ENCODE measurements around the gene COL19A1. TPM values are rescaled to one million over a fixed set of nuclear protein-coding genes. Genes with fewer than 3 reads are reported as not detected.

The COL19A1 gene
- total and polyA plus RNA-seq, 5 experiments from 2014 or later, result 0.02 to 2.1 (median 0.95) TPM; not detected in 1

GRCh38 chr6:70060680-70061079, 194.3 kb downstream of the COL19A1 start:
- H3K27ac Mint-ChIP-seq, result no peak overlapping the region
- H3K27me3 Mint-ChIP-seq, result peaks cover 0 to 31% (median 2%) of the 10 kb centered on the region in 5 donors
- no peaks in the 10 kb centered on the region for H3K4me1 Mint-ChIP-seq
- H3K9me3 Mint-ChIP-seq, result no peaks in the 10 kb centered on the region
- no peak overlapping the region for H3K4me3 Mint-ChIP-seq
- H3K36me3 Mint-ChIP-seq, result no peaks in the 10 kb centered on the region
- DNase-seq (no peak), ATAC-seq (no peak)
- POLR2A ChIA-PET, result no interaction called here

- Mint-ChIP-seq H3K4me1 (no peaks in the 10 kb centered on the region), H3K4me3 (no peak overlapping the region), H3K27me3 (peaks cover 0 to 22% (median 2%) of the 10 kb centered on the region in 5 donors), H3K36me3 (no peaks in the 10 kb centered on the region), H3K9me3 (no peaks in the 10 kb centered on the region), H3K27ac (no peak overlapping the region)
- POLR2A ChIA-PET, result no interaction called here
- DNase-seq (no peak), ATAC-seq (no peak)
These were observed 195.2 kb downstream of the COL19A1 start for GRCh38 chr6:70061546-70061945.

- H3K36me3 Mint-ChIP-seq, result no peaks in the 10 kb centered on the region
- H3K4me3 Mint-ChIP-seq, result no peak overlapping the region
- H3K27ac Mint-ChIP-seq, result no peak overlapping the region
- no peaks in the 10 kb centered on the region for H3K4me1 Mint-ChIP-seq
- peaks cover 0 to 19% (median 2%) of the 10 kb centered on the region in 5 donors for H3K27me3 Mint-ChIP-seq
- H3K9me3 Mint-ChIP-seq, result no peaks in the 10 kb centered on the region
- ATAC-seq, result no peak
- DNase-seq, result no peak
- POLR2A ChIA-PET, result no interaction called here
These were observed 195.7 kb downstream of the COL19A1 start for GRCh38 chr6:70062010-70062409.

- Mint-ChIP-seq H3K9me3 (peaks cover 0 to 2% (median 0%) of the 10 kb centered on the region in 9 donors), H3K4me1 (no peaks in the 10 kb centered on the region), H3K4me3 (no peak overlapping the region), H3K36me3 (no peaks in the 10 kb centered on the region), H3K27ac (no peak overlapping the region), H3K27me3 (peaks cover 0 to 6% (median 0%) of the 10 kb centered on the region in 5 donors)
- ATAC-seq (no peak), DNase-seq (no peak)
- POLR2A ChIA-PET, result no interaction called here
These were observed 206.3 kb downstream of the COL19A1 start for GRCh38 chr6:70072540-70073179.

GRCh38 chr6:70073637-70074036, 207.3 kb downstream of the COL19A1 start:
- H3K4me3 Mint-ChIP-seq, result no peak overlapping the region
- peaks cover 0 to 11% (median 0%) of the 10 kb centered on the region in 5 donors for H3K27me3 Mint-ChIP-seq
- ATAC-seq (no peak), DNase-seq (no peak)
- H3K4me1 Mint-ChIP-seq, result no peaks in the 10 kb centered on the region
- H3K36me3 Mint-ChIP-seq, result no peaks in the 10 kb centered on the region
- POLR2A ChIA-PET, result no interaction called here
- H3K9me3 Mint-ChIP-seq, result peaks cover 0 to 2% (median 0%) of the 10 kb centered on the region in 9 donors
- H3K27ac Mint-ChIP-seq, result no peak overlapping the region

- Mint-ChIP-seq H3K36me3 (no peaks in the 10 kb centered on the region), H3K27me3 (peaks cover 0 to 14% (median 0%) of the 10 kb centered on the region in 5 donors), H3K27ac (no peak overlapping the region), H3K4me3 (no peak overlapping the region), H3K4me1 (no peaks in the 10 kb centered on the region), H3K9me3 (no peaks in the 10 kb centered on the region)
- DNase-seq (no peak), ATAC-seq (no peak)
- POLR2A ChIA-PET, result no interaction called here
These were observed 212.9 kb downstream of the COL19A1 start for GRCh38 chr6:70079241-70079640.

- ATAC-seq, result no peak
- H3K9me3 Mint-ChIP-seq, result no peaks in the 10 kb centered on the region
These were observed 214.2 kb downstream of the COL19A1 start for GRCh38 chr6:70080443-70081070.

GRCh38 chr6:70082830-70083229, 216.5 kb downstream of the COL19A1 start:
- H3K4me1 Mint-ChIP-seq, result no peaks in the 10 kb centered on the region
- H3K27me3 Mint-ChIP-seq, result peaks cover 0 to 20% (median 1%) of the 10 kb centered on the region in 5 donors
- no peak for DNase-seq
- H3K4me3 Mint-ChIP-seq, result no peak overlapping the region
- no peak for ATAC-seq
- H3K36me3 Mint-ChIP-seq, result no peaks in the 10 kb centered on the region
- H3K27ac Mint-ChIP-seq, result no peak overlapping the region
- POLR2A ChIA-PET, result no interaction called here
- H3K9me3 Mint-ChIP-seq, result no peaks in the 10 kb centered on the region

More at GRCh38 chr6:70080443-70081070, 214.2 kb downstream of the COL19A1 start:
- no peak for DNase-seq
- H3K4me3 Mint-ChIP-seq, result no peak overlapping the region
- H3K27me3 Mint-ChIP-seq, result peaks cover 0 to 17% (median 1%) of the 10 kb centered on the region in 5 donors
- POLR2A ChIA-PET, result no interaction called here
- H3K4me1 Mint-ChIP-seq, result no peaks in the 10 kb centered on the region
- no peaks in the 10 kb centered on the region for H3K36me3 Mint-ChIP-seq
- no peak overlapping the region for H3K27ac Mint-ChIP-seq

- Mint-ChIP-seq H3K27me3 (peaks cover 0 to 7% (median 2%) of the 10 kb centered on the region in 5 donors), H3K9me3 (no peaks in the 10 kb centered on the region), H3K4me1 (no peaks in the 10 kb centered on the region), H3K36me3 (no peaks in the 10 kb centered on the region), H3K27ac (no peak overlapping the region), H3K4me3 (no peak overlapping the region)
- no peak for DNase-seq
- ATAC-seq, result no peak
- POLR2A ChIA-PET, result no interaction called here
These were observed 220.4 kb downstream of the COL19A1 start for GRCh38 chr6:70086806-70087205.

GRCh38 chr6:70094156-70094555, 227.8 kb downstream of the COL19A1 start:
- H3K36me3 Mint-ChIP-seq, result no peaks in the 10 kb centered on the region
- DNase-seq, result no peak
- H3K27ac Mint-ChIP-seq, result no peak overlapping the region
- no peak for ATAC-seq
- no peaks in the 10 kb centered on the region for H3K9me3 Mint-ChIP-seq
- H3K4me1 Mint-ChIP-seq, result peaks cover 0 to 2% (median 0%) of the 10 kb centered on the region in 4 donors
- H3K4me3 Mint-ChIP-seq, result no peak overlapping the region
- H3K27me3 Mint-ChIP-seq, result peaks cover 0 to 12% (median 5%) of the 10 kb centered on the region in 5 donors
- POLR2A ChIA-PET, result no interaction called here

- no peak overlapping the region for H3K4me3 Mint-ChIP-seq
- H3K27ac Mint-ChIP-seq, result no peak overlapping the region
- no peaks in the 10 kb centered on the region for H3K4me1 Mint-ChIP-seq
- no peak for ATAC-seq
- peaks cover 0 to 13% (median 5%) of the 10 kb centered on the region in 5 donors for H3K27me3 Mint-ChIP-seq
- H3K9me3 Mint-ChIP-seq, result no peaks in the 10 kb centered on the region
- H3K36me3 Mint-ChIP-seq, result no peaks in the 10 kb centered on the region
- DNase-seq, result no peak
- POLR2A ChIA-PET, result no interaction called here
These were observed 233.4 kb downstream of the COL19A1 start for GRCh38 chr6:70099732-70100131.

- POLR2A ChIA-PET, result no interaction called here
- no peak for ATAC-seq
These were observed 237.4 kb downstream of the COL19A1 start for GRCh38 chr6:70103798-70104197.

GRCh38 chr6:70107852-70108629, 241.7 kb downstream of the COL19A1 start:
- Mint-ChIP-seq H3K27ac (no peak overlapping the region), H3K9me3 (no peaks in the 10 kb centered on the region), H3K27me3 (peaks cover 0 to 22% (median 12%) of the 10 kb centered on the region in 5 donors), H3K4me3 (no peak overlapping the region), H3K4me1 (no peaks in the 10 kb centered on the region), H3K36me3 (no peaks in the 10 kb centered on the region)
- DNase-seq (peak in 5 of 10 donors; percentile 3 to 42 (median 20)), ATAC-seq (no peak)
- POLR2A ChIA-PET, result no interaction called here

More at GRCh38 chr6:70103798-70104197, 237.4 kb downstream of the COL19A1 start:
- H3K36me3 Mint-ChIP-seq, result no peaks in the 10 kb centered on the region
- no peak overlapping the region for H3K4me3 Mint-ChIP-seq
- H3K27me3 Mint-ChIP-seq, result peaks cover 0 to 11% (median 7%) of the 10 kb centered on the region in 5 donors
- H3K4me1 Mint-ChIP-seq, result no peaks in the 10 kb centered on the region
- no peak for DNase-seq
- H3K9me3 Mint-ChIP-seq, result no peaks in the 10 kb centered on the region
- no peak overlapping the region for H3K27ac Mint-ChIP-seq
